NCI-H1105 (cell line): Measurements from ENCODE around the gene ADCK2.
"Not testable (repeated sequence)": the region's sequence is repeated elsewhere in the genome, so short reads cannot be mapped to it uniquely, and the experiment has no call there.

Source experiments
- DNase-seq: peaks from one replicate; lab custom pipeline; 2025; lab: John Stamatoyannopoulos, UW

The ADCK2 gene

DNA sequence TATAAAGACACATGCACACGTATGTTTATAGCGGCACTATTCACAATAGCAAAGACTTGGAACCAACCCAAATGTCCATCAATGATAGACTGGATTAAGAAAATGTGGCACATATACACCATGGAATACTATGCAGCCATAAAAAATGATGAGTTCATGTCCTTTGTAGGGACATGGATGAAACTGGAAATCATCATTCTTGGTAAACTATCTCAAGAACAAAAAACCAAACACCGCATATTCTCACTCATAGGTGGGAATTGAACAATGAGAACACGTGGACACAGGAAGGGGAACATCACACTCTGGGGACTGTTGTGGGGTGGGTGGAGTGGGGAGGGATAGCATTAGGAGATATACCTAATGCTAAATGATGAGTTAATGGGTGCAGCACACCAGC is 70.5 kb downstream of the ADCK2 start:
- not testable (repeated sequence) for DNase-seq

DNA sequence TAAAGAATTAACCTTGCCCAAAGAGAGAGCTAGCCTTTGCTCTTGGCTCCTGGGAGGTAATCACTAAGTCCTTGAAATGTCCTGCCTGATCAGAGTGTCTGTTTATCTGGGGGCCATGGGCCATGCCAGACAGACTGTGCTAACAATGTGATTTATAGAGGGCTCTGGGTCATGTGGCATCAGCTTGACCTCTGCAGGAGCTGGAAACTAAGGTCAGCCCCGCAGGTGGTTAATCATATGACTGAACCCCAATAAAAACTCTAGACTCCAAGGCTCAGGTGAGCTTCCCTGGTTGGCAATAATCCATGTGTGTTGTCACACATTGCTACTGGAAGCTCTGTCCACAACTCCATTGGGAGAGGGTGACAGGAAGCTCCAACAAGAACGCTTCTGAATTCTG is 71.3 kb downstream of the ADCK2 start:
- DNase-seq: no peak
